H1 (cell line): ENCODE measurements around the gene NKIRAS2. TPM values are rescaled to one million over a fixed set of nuclear protein-coding genes. Genes with fewer than 3 reads are reported as not detected.
A peak's percentile ranks its signal among the peaks of the same experiment; 100 is the strongest.

ENCODE experiments used
- ASH2L ChIP-seq: fragments of 200-600, 300-600 bp; sonication (generic); IDR thresholded peaks from one replicate; pipeline ENCODE4 v1.7.1; 2017; ENCODE audit warnings: low read length
- BACH1 ChIP-seq: IDR thresholded peaks from 2 replicates; pipeline ENCODE4 v1.6.1; 2012; ENCODE audit warnings: low read length, improper control_type of control experiment
- CBX5 ChIP-seq: fragments of 300-800, 300-1000 bp; sonication (generic); IDR thresholded peaks from 2 replicates; pipeline ENCODE4 v1.7.1; 2016; ENCODE audit warnings: antibody characterized with exemption, low read length, low read depth
- CHD1 ChIP-seq: IDR thresholded peaks from 2 replicates; pipeline ENCODE4 v1.6.1; 2012; ENCODE audit warnings: low read depth, low read length, improper control_type of control experiment
- CHD2 ChIP-seq: IDR thresholded peaks from 2 replicates; pipeline ENCODE4 v1.6.1; 2012; ENCODE audit warnings: low read length, improper control_type of control experiment
- CREB1 ChIP-seq: IDR thresholded peaks from 2 replicates; pipeline ENCODE4 v1.6.1; 2012; ENCODE audit warnings: inconsistent platforms
- CTCF ChIP-seq, 3 experiments: IDR thresholded peaks; 1 replicate in 2 of 3; 2 replicates in 1 of 3; pipeline versions ENCODE4 v1.5.1 to v1.6.1; 2011; ENCODE audit warnings: low read length in 3 of 3, mild to moderate bottlenecking in 3 of 3, inconsistent platforms in 2 of 3, low read depth in 1 of 3, moderate library complexity in 1 of 3; ENCODE audit not compliant: insufficient read depth in 1 of 3; ENCODE audit errors: control extremely low read depth in 1 of 3
- E2F6 ChIP-seq: IDR thresholded peaks from 2 replicates; pipeline ENCODE4 v1.6.1; 2012; ENCODE audit warnings: inconsistent platforms
- GABPA ChIP-seq: IDR thresholded peaks from 2 replicates; pipeline ENCODE4 v1.6.1; 2011; ENCODE audit warnings: mild to moderate bottlenecking, low read length, moderate library complexity, borderline replicate concordance; ENCODE audit not compliant: insufficient read depth
- GTF2F1 ChIP-seq: IDR thresholded peaks from 2 replicates; pipeline ENCODE4 v1.6.1; 2012; ENCODE audit warnings: low read depth, low read length, improper control_type of control experiment, borderline replicate concordance
- KDM4A ChIP-seq: IDR thresholded peaks from one replicate; pipeline ENCODE4 v1.7.1; 2012; ENCODE audit warnings: low read depth, mild to moderate bottlenecking, moderate library complexity, low read length, inconsistent platforms; ENCODE audit not compliant: severe bottlenecking
- MAX ChIP-seq: IDR thresholded peaks from 2 replicates; pipeline ENCODE4 v1.6.1; 2012; ENCODE audit warnings: inconsistent platforms
- PHF8 ChIP-seq: fragments of 200-600 bp; sonication (generic); conservative IDR thresholded peaks from 2 replicates; pipeline ENCODE4 v1.7.1; 2012; ENCODE audit warnings: low read depth, mild to moderate bottlenecking, inconsistent platforms, low read length, moderate library complexity
- POLR2A ChIP-seq, 2 experiments: IDR thresholded peaks; 1 replicate in 1 of 2; 2 replicates in 1 of 2; pipeline ENCODE4 v1.6.1; 2011; ENCODE audit warnings: low read depth in 2 of 2, low read length in 2 of 2, mild to moderate bottlenecking in 2 of 2; ENCODE audit errors: control extremely low read depth in 1 of 2
- SP1 ChIP-seq: IDR thresholded peaks from 2 replicates; pipeline ENCODE4 v1.6.1; 2011; ENCODE audit warnings: low read depth, low read length
- SP2 ChIP-seq: IDR thresholded peaks from 2 replicates; pipeline ENCODE4 v1.6.1; 2012; ENCODE audit warnings: mild to moderate bottlenecking, low read length, inconsistent platforms
- SP4 ChIP-seq: IDR thresholded peaks from 2 replicates; pipeline ENCODE4 v1.6.1; 2012; ENCODE audit warnings: low read length, inconsistent platforms
- SUZ12 ChIP-seq: fragments of 200-600 bp; sonication (generic); IDR thresholded peaks from 2 replicates; pipeline ENCODE4 v1.6.1; 2012; ENCODE audit warnings: mild to moderate bottlenecking, inconsistent platforms, low read length, moderate library complexity, mixed read lengths
- TAF1 ChIP-seq: IDR thresholded peaks from 2 replicates; pipeline ENCODE4 v1.6.1; 2011; ENCODE audit warnings: mild to moderate bottlenecking, low read depth, low read length
- TAF7 ChIP-seq: optimal IDR thresholded peaks from 2 replicates; pipeline ENCODE3; 2011; ENCODE audit warnings: low read depth, mild to moderate bottlenecking, inconsistent platforms, low read length, moderate library complexity, borderline replicate concordance
- TBP ChIP-seq: IDR thresholded peaks from 2 replicates; pipeline ENCODE4 v1.6.1; 2011; ENCODE audit warnings: low read depth, low read length, improper control_type of control experiment
- polyA plus RNA-seq, 7 experiments: library from polyadenylated mRNA; depleted of rRNA in 3 of 7; stranded (reverse) in 5 of 7; unstranded in 2 of 7; fragments of >200 nt in 5 of 7; fragments of 200-250 nt in 2 of 7; gene quantifications; 1 replicate in 5 of 7; 2 replicates in 1 of 7; 4 replicates in 1 of 7; pipeline versions ENCODE4 v1.2.1 to v1.2.3, GENCODE V29; 2011 to 2013; ENCODE audit warnings: missing spikeins in 2 of 7, mixed read lengths in 2 of 7
- total RNA-seq: library from RNA; stranded (reverse); fragmentation: NEBNext Ultra II Directional; extraction: Animal tissue kit (Norgen Biotek cat#: 25700); gene quantifications from 2 replicates; pipeline ENCODE4 v1.2.1, GENCODE V29; 2021

NKIRAS2 gene
- total and polyA plus RNA-seq, 2 of the 8 experiments (the other 6 are each of a cell fraction or from before 2014, with no cell fraction given), result 34.5 to 51.1 TPM

GRCh38 chr17:42016941-42017865 lies 2.7 kb upstream of the NKIRAS2 start, which contains the start of gene DNAJC7 (continued):
- TF ChIP-seq KDM4A (peak; percentile 55), TAF7 (peak; percentile 93), E2F6 (0 out of 2 replicates have a peak, but pooled peaks have one; percentile 16), GTF2F1 (no peak), CTCF (IDR thresholded peaks at IDR 0.05; ENCODE audit: control extremely low read depth in 1 of 3, insufficient read depth in 1 of 3, low read depth in 1 of 3, low read length in 3 of 3) (0 out of 4 replicates have a peak, but pooled peaks of 1 of the 3 experiments have one; percentile 14), ASH2L (peak; percentile 92), SP1 (0 out of 2 replicates have a peak, but pooled peaks have one; percentile 14), PHF8 (peak; percentile 97), SP2 (peak; percentile 96), CHD1 (no peak), GABPA (peak; percentile 86), TAF1 (peak; percentile 99), CBX5 (no peak), TBP (peak; percentile 95), SUZ12 (no peak), CREB1 (peak; percentile 82), SP4 (no peak; the same call in 1 of the 2 replicates), MAX (0 out of 2 replicates have a peak, but pooled peaks have one; percentile 3), BACH1 (peak; percentile 50; the same call in 1 of the 2 replicates), POLR2A (IDR thresholded peaks at IDR 0.05; ENCODE audit: control extremely low read depth in 1 of 2, low read depth in 2 of 2, low read length in 2 of 2) (peak; percentile 84 to 96), CHD2 (peak; percentile 47; the same call in 1 of the 2 replicates)
- TF ChIP-seq, all 59 proteins: peak for 24
